ENCODE data around the gene ARL6IP1.

GRCh38 chr16:18809165-18809564 lies 7.8 kb upstream of the ARL6IP1 start:
- TF ChIP-seq CTCF (IDR thresholded peaks at IDR 0.05; ENCODE audit: low read depth, low read length) (no peak), POLR2A (IDR thresholded peaks at IDR 0.05; ENCODE audit: extremely low read depth, insufficient read length) (no peak)

All from NB4 (cell line).